HUES64 (cell line): ENCODE results near the gene CDKN2AIPNL.
A peak's percentile ranks its signal among the peaks of the same experiment; 100 is the strongest.

Source experiments
- H3K27ac ChIP-seq: 2 replicates; pipeline ENCODE4 v1.7.0; 2013; ENCODE audit warnings: low read depth, low read length, inconsistent platforms
- H3K27me3 ChIP-seq: 2 replicates; pipeline ENCODE4 v1.6.1; 2013; ENCODE audit warnings: mild to moderate bottlenecking, low read length; ENCODE audit not compliant: insufficient read depth
- H3K36me3 ChIP-seq: 2 replicates; pipeline ENCODE4 v1.6.1; 2013; ENCODE audit warnings: mild to moderate bottlenecking, low read length; ENCODE audit not compliant: insufficient read depth
- H3K4me1 ChIP-seq: 2 replicates; pipeline ENCODE4 v1.6.1; 2013; ENCODE audit warnings: mild to moderate bottlenecking, low read length, moderate library complexity; ENCODE audit not compliant: insufficient read depth
- H3K4me3 ChIP-seq: 2 replicates; pipeline ENCODE4 v1.5.1; 2013; ENCODE audit warnings: mild to moderate bottlenecking, low read length, moderate library complexity
- H3K9ac ChIP-seq: 2 replicates; pipeline ENCODE4 v1.6.1; 2013; ENCODE audit warnings: mild to moderate bottlenecking, low read depth, low read length
- H3K9me3 ChIP-seq: 2 replicates; pipeline ENCODE4 v1.6.1; 2013; ENCODE audit warnings: low read depth, low read length; ENCODE audit not compliant: insufficient read depth
- WGBS: fragments of 150-250, 120-280 bp; methylation state at CpG from one replicate; pipeline ENCODE4 v1.1.7; 2013; ENCODE audit warnings: missing lambda C conversion rate; 5-methylcytosine and 5-hydroxymethylcytosine counted together

The CDKN2AIPNL gene

DNA sequence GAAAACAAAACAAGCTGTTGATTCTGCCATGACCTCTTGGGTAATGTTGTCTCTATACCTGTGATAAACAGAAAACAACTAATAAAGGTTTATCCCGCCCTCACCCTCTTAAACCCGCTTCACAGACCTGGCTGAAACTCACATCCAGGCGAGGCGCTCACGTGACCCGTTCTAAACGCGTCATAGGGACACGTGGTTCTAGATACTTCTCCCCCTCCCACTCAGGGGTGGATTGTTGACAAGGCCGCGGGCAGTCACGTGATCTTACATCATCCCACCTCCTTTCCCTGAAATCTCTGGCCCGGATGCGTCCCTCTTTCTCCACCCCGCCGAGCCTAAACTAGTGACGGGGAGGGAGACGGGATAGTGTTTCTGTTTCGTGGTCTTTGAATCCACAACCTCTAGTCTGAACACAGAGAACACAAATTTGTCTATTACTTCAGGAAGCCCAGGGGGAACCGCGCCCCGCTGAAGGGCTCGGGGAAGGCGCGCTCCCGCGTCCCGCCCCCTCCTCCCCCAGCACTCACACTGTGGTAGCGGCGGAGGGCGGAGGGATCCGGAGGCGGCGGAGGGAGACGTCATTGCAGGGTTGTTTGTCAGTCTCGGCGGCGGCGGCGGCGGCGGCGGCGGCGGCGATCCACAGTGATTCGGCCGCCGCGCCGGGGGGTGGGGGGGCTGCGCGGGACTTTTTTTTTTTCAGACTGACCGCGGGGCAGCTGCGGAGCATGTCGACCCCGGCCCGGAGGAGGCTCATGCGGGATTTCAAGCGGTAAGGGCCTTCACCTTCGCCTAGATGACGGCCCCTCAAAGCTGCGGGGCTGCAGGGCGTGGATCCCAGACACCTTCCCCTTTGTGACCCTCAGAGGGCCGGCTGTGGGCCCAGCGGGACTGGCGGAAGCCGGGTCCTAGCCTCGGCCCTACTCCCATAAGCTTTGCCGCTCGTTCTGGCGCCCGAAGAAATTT lies 40.5 kb downstream of the CDKN2AIPNL start, which contains the start of gene UBE2B:
Gene UBE2B (plus strand): TSS at position 699 of the 963 bp plus-strand sequence. CDS start 27 bp downstream, at position 726.
- Histone ChIP-seq H3K27me3 (no peaks in the 10 kb centered on the region), H3K4me3 (peak within 1 kb of the TSS; percentile 95), H3K9me3 (no peaks in the 10 kb centered on the region; the same call in 1 of the 2 replicates), H3K4me1 (peaks cover 13% of the 10 kb centered on the region), H3K9ac (peak within 1 kb of the TSS; percentile 95), H3K27ac (peak within 1 kb of the TSS; percentile 99), H3K36me3 (peaks cover 17% of the 10 kb centered on the region)
- WGBS: under 1% methylated on average over 67 of the region's 74 CpGs

DNA sequence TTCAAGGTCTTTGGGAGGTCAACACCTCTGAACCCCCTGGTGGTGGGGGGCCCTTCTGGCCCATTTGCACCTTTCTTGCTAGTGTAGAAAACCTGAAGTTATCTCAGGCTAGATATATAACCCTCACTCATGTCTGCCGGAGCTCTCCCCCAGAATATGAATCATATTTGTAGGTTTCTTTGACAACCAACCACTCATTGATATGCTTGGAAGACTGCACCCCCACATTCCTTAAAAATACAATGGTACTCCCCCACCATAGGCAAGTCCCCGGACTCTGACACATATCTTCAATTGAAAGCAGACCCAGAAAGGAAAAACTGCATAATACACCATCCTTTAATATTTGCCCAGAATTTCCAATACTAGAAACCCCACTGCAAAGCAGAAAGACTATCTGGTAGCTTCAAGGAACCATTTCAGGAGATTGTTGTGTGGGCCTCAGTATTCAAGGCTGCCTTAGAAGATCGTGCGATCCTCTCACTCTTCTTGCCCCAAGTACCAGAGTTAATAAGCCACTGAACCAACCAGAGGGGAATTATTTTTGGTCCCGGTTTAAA lies 41.3 kb downstream of the CDKN2AIPNL start:
- Histone ChIP-seq H3K4me3 (peak overlapping the region; percentile 95), H3K27me3 (no peaks in the 10 kb centered on the region), H3K4me1 (peaks cover 17% of the 10 kb centered on the region), H3K9ac (peak overlapping the region; percentile 92), H3K36me3 (peaks cover 13% of the 10 kb centered on the region), H3K9me3 (no peaks in the 10 kb centered on the region; the same call in 1 of the 2 replicates), H3K27ac (peak overlapping the region; percentile 99; the same call in 1 of the 2 replicates)
- WGBS: 45% methylated on average over 5 of the region's 5 CpGs

DNA sequence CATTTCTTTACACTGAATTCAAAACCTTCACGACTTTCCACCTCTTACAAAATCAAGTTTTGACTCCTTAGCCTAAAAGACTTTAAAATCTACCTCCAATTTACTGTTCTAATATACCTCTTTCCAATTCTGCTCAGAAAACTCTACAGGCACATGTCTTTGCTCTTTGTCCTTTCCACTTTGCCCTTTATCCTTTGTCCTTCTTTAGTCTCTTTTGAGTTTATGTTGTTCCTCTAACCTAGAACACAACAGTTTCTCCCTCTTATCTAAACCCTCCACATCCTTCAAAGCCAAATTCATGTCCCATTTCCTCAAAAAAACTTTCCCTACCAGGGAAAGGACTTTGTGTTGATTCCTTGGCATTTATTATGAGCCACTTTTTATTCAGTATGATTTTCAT lies 46.1 kb downstream of the CDKN2AIPNL start:
- Histone ChIP-seq H3K9me3 (no peaks in the 10 kb centered on the region; the same call in 1 of the 2 replicates), H3K36me3 (no peaks in the 10 kb centered on the region), H3K9ac (no peak overlapping the region), H3K4me1 (peaks cover 9% of the 10 kb centered on the region), H3K27me3 (no peaks in the 10 kb centered on the region), H3K27ac (no peak overlapping the region), H3K4me3 (no peak overlapping the region)
- 88% methylated on average over 1 of the region's 1 CpG for WGBS

DNA sequence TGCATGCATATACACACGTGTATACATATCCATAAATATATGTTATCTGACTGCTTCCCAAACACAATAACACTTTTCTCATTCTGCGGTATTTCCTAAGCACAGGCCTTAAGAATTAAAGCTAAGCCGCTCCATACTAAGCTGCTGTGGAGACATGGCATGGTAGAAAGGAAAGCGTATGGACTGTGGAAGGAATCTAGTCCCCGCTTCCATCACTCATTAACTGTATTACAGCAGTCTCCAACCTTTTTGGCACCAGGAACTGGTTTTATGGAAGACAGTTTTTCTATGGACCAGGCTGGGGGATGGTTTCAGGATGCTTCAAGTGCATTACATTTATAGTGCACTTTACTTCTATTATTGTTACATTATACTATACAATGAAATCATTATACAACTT lies 56.0 kb downstream of the CDKN2AIPNL start:
- Histone ChIP-seq H3K27ac (no peak overlapping the region), H3K9me3 (no peaks in the 10 kb centered on the region), H3K27me3 (no peaks in the 10 kb centered on the region), H3K9ac (no peak overlapping the region), H3K4me3 (no peak overlapping the region), H3K4me1 (no peaks in the 10 kb centered on the region), H3K36me3 (no peaks in the 10 kb centered on the region)
- WGBS: 99% methylated on average over 5 of the region's 5 CpGs
